Duodenal mucosa (tissue), 2 donors: Measurements from ENCODE around the gene C2CD2.

Experiments
- H3K27ac ChIP-seq: one replicate; pipeline ENCODE4 v1.7.0; 2013; ENCODE audit warnings: low read depth, low read length
- H3K27me3 ChIP-seq, 2 donors: one replicate each; pipeline ENCODE4 v1.7.0; 2013; ENCODE audit warnings: low read length in 2 of 2, control low read depth in 1 of 2; ENCODE audit not compliant: insufficient read depth in 2 of 2, control insufficient read depth in 1 of 2
- H3K36me3 ChIP-seq, 2 donors: one replicate each; pipeline ENCODE4 v1.7.0; 2013; ENCODE audit warnings: low read length in 2 of 2, control low read depth in 1 of 2; ENCODE audit not compliant: insufficient read depth in 2 of 2, control insufficient read depth in 1 of 2
- H3K4me1 ChIP-seq, 2 donors: one replicate each; pipeline ENCODE4 v1.7.0; 2013; ENCODE audit warnings: low read length in 2 of 2, control low read depth in 1 of 2; ENCODE audit not compliant: insufficient read depth in 2 of 2, control insufficient read depth in 1 of 2
- H3K4me3 ChIP-seq, 2 donors: one replicate each; pipeline ENCODE4 v1.7.0; 2013; ENCODE audit warnings: low read length in 2 of 2, low read depth in 1 of 2
- H3K9ac ChIP-seq, 2 donors: one replicate each; pipeline ENCODE4 v1.7.0; 2013; ENCODE audit warnings: low read length in 2 of 2, low read depth in 1 of 2
- H3K9me3 ChIP-seq, 2 donors: one replicate each; pipeline ENCODE4 v1.7.0; 2013; ENCODE audit warnings: low read length in 2 of 2, control low read depth in 1 of 2; ENCODE audit not compliant: control insufficient read depth in 1 of 2

Gene C2CD2

DNA sequence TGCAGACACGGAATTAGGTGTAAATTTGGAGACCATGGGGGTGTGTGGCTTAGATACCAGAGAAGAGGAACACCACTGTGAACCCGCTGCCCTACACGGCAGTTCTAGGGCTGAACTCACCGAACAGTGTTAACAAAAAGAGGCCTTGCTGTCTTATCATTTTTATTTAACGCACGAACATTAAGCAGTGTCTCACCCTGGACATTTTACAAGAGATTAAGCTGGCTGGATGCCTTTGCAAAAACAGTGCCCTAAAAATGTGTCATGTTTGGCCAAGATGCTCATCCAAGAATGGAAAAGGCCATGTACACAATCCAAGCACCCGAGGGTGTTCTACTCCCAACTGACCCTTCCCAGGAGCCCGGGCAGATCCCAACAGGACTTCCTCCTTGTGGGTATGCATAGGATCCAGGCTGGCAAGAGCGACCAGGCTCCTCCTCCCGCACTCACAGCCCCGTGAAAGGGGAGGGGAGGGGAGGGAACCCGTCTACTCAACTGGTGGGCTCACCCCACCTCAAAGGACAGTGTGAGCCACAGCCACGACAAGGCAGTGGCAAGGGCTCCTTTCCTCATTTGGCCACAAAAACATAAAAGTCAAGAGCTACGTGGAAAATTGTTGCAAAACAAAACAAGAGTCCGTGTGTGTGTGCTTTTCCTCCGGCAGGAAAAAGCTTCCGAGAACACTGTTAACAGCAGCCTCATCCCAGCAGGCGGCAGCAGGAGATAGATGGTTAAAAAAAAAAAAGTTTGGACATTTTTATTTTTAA lies 20.3 kb downstream of the C2CD2 start:
- Histone ChIP-seq H3K9ac (no peak overlapping the region), H3K4me1 (peaks cover 18 to 32% of the 10 kb centered on the region in 2 donors), H3K27ac (no peak overlapping the region), H3K4me3 (peak overlapping the region; percentile 5 to 10), H3K36me3 (no peaks in the 10 kb centered on the region), H3K27me3 (no peaks in the 10 kb centered on the region), H3K9me3 (no peaks in the 10 kb centered on the region)

DNA sequence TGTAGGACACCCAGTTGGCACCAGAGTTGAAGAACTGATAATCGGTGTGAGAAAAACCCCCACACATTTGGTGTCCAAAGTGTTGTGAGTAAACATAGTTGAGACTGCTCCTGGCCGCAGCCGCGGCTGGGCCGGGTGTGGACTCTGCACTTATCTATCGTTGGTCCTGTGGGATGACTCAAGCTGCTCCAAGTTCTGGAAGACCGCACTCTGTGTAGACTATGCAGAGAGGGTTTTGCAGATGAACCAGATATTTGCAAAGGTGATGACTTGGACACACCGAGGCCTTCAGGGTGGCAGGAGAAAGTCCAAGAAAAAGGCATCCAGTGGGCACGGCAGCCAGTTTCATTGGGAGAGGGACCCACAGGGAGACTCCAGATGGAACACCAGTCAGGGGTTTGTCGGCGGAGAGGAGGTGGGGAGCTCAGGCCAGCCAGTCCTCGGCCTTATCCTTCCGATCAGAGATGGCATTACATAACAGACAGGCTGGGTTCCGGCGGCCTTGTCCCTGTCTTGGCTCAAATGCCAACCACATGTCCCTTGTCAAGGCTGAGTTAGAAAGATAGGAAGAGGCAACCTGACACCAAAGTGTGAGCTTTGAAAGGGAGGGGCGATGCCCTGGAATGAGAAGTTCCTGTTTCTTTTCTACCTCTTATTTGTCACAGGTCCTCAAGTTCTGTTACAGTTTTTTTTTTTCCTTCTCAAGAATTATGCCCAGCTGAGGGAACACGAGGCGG lies 21.1 kb downstream of the C2CD2 start:
- Histone ChIP-seq H3K9ac (no peak overlapping the region), H3K27me3 (no peaks in the 10 kb centered on the region), H3K9me3 (no peaks in the 10 kb centered on the region), H3K36me3 (no peaks in the 10 kb centered on the region), H3K4me3 (peak overlapping the region in 1 of 2 donors; percentile 5), H3K4me1 (peaks cover 18 to 38% of the 10 kb centered on the region in 2 donors), H3K27ac (no peak overlapping the region)

DNA sequence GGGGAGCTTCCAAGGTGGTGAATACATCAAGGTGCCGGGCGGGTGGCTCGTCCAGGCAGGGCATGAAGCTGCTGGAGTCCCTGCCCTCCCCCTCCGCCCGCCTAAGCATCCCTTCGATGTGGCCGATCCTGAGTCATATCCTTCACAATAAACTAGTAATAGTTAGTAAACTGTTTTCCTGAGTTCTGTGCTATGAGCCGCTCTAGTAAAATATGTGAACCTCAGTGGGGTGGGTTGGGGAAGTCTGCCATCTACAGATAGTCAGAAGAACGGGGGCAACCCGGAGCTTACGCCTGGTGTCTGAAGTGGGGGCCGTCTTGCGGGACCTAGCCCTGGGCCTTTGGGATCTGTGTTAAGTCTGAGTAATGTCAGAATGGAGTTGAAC lies 21.6 kb downstream of the C2CD2 start:
- H3K4me1 ChIP-seq, result peaks cover 18 to 38% of the 10 kb centered on the region in 2 donors
- no peak overlapping the region for H3K9ac ChIP-seq
- H3K27me3 ChIP-seq, result no peaks in the 10 kb centered on the region
- no peak overlapping the region for H3K4me3 ChIP-seq
- H3K36me3 ChIP-seq, result no peaks in the 10 kb centered on the region
- no peaks in the 10 kb centered on the region for H3K9me3 ChIP-seq
- no peak overlapping the region for H3K27ac ChIP-seq

DNA sequence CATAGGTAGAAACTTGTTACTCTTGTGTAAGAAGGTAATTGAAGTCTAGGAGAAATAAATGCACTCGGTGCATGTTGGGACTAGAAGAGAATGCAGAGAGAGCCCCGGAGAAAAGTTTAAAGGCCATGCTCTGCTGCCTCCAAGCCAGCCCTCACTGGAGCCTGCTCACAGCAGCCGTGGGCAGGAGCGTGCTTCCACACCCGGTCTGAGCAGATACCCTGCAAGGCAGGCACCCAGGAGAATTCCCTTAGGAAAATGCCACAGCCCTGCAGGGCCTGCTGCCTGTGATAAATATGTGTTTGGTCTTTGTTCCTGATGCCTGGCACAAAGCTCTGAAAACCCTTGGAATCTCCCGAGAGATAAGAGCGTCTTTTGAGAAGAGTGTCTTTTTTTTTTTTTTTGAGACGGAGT lies 22.8 kb downstream of the C2CD2 start:
- no peak overlapping the region for H3K9ac ChIP-seq
- peaks cover 22 to 47% of the 10 kb centered on the region in 2 donors for H3K4me1 ChIP-seq
- no peaks in the 10 kb centered on the region for H3K9me3 ChIP-seq
- no peaks in the 10 kb centered on the region for H3K36me3 ChIP-seq
- H3K27me3 ChIP-seq, result no peaks in the 10 kb centered on the region
- no peak overlapping the region for H3K27ac ChIP-seq
- no peak overlapping the region for H3K4me3 ChIP-seq

DNA sequence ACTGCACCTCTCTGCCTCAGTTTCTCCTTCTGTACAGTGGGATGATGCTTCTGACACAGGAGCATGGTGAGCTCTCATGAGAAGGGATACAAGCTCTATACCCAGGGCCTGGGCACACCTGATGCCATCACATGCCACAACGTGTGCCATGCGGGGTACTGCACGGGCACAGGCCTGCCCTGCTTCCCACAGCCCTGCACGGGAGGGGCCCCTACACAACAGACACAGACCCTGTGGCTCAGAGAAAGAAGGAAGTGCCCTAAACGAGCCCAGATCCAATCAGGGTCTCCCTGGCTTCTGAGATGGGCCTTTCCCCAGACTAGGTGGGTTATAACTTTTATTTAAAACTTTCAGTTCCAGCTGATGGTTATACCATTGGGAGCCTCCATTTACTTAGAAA lies 24.6 kb downstream of the C2CD2 start:
- Histone ChIP-seq H3K9me3 (no peaks in the 10 kb centered on the region), H3K9ac (no peak overlapping the region), H3K27me3 (no peaks in the 10 kb centered on the region), H3K36me3 (no peaks in the 10 kb centered on the region), H3K4me1 (peaks cover 33 to 55% of the 10 kb centered on the region in 2 donors), H3K27ac (no peak overlapping the region), H3K4me3 (no peak overlapping the region)

DNA sequence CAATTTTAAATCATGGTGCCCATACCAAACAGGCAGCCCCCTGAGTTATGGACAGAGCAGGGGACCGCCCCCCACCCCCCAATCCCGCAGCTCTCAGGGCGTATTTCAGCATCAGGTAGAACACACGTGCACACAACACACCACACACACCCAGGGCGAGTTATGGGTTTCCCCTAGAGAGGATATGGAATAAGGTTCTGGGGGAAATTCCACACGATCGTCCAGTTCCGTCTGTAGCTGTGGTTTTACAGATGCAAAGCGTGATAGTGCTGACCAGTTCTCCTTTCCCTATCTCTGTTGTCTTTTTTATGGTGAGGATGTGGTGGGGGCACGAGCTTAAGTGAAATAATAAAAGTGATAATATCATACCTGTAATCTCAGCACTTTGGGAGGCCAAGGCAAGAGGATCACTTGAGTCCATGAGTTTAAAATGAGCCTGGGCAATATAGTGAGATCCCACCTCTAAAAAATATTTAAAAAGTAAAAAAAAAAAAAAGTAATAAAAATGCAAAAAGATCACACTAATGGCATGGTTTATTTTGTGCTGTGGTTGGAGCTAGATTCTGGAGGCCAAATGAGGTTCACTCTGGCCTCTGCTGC lies 25.1 kb downstream of the C2CD2 start:
- no peak overlapping the region for H3K27ac ChIP-seq
- no peaks in the 10 kb centered on the region for H3K36me3 ChIP-seq
- H3K27me3 ChIP-seq, result no peaks in the 10 kb centered on the region
- H3K4me3 ChIP-seq, result no peak overlapping the region
- H3K9ac ChIP-seq, result no peak overlapping the region
- H3K4me1 ChIP-seq, result peaks cover 35 to 60% of the 10 kb centered on the region in 2 donors
- no peaks in the 10 kb centered on the region for H3K9me3 ChIP-seq

DNA sequence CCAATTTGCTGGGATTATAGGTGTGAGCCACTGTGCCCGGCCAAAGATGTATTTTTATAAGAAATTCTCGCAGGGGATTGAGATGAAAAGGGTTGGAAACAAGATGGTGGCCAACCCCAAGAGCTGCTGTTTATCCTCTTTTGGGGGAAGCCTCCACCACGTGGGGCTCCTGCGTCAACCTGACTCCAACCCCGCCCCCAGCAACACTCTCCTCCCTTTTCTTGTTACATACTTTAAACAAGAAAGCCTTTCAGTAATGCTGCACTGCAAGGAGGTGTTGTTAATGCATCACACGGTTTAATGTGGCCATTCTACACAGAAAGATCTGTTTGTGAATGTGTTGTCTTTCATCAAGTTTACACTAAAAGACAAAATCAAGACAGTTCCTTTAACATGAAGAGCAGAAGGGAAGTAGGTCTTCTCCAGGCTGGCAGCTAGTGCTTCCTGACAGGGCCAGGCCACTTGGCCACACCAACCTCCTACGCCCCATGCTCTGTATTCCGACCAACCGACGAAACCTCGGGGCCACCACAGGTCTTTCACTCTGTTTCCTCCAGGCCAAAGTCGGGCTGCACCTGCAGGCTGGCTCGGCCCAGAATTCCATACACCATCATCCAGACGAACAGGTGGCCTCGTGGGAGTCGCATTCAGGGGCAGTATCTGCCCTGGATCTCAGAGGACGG lies 25.9 kb downstream of the C2CD2 start:
- no peaks in the 10 kb centered on the region for H3K27me3 ChIP-seq
- H3K9me3 ChIP-seq, result no peaks in the 10 kb centered on the region
- no peaks in the 10 kb centered on the region for H3K36me3 ChIP-seq
- H3K27ac ChIP-seq, result no peak overlapping the region
- peaks cover 33 to 56% of the 10 kb centered on the region in 2 donors for H3K4me1 ChIP-seq
- H3K9ac ChIP-seq, result no peak overlapping the region
- H3K4me3 ChIP-seq, result no peak overlapping the region

DNA sequence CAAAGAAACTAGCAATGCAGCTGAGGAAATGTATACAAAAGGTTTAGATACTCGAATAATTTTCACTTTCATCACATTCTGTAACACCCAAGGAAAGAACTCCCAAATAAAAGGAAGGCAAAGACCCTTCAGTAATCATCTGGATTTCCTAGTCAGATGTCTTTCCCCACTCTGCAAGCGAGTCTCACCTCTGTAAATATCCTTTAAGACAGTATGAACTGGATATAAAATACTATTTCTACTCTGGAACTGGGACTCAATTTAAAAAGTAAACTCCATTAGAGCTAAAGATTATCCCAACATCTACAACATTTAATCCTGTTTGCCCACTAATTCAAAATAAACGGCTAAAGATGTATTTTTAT lies 27.0 kb downstream of the C2CD2 start:
- Histone ChIP-seq H3K36me3 (no peaks in the 10 kb centered on the region), H3K9ac (peak overlapping the region; percentile 91 to 92), H3K9me3 (no peaks in the 10 kb centered on the region), H3K27me3 (no peaks in the 10 kb centered on the region), H3K27ac (peak overlapping the region; percentile 76), H3K4me1 (peaks cover 29 to 49% of the 10 kb centered on the region in 2 donors), H3K4me3 (peak overlapping the region; percentile 78 to 81)

DNA sequence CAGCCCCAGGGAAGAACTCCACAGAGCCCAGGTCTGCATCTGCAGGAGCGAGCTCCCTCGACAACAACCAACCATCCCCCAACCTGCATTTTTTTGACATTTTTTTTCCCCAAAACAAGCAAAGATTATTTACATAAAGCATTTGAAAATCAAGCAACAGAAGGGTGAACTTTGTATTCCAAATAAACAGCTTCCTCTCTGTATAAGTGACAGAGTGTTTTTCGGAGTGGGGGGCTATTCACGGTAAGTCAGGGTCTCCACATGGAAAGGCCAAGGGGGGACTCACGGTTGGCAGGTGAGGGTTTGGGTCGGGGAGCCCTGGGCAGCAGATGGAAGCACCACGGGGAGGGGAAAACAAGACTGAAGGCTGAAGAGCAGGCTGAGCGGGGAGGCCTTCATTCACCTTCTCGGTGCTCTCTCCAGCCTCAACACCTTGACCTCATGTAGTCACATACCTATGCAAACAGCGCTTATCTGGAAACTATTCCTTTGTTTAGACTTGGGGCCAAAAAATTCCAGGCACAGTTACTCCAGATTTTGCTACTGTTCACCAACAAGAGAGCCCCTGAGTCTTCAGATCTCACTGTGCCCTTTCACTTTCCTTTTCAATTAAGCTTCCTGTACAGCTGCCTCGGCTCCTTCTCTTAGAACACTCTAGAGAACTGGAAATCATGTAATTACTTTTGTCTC lies 27.6 kb downstream of the C2CD2 start:
- peak overlapping the region; percentile 78 to 81 for H3K4me3 ChIP-seq
- H3K4me1 ChIP-seq, result peaks cover 29 to 49% of the 10 kb centered on the region in 2 donors
- no peaks in the 10 kb centered on the region for H3K27me3 ChIP-seq
- H3K27ac ChIP-seq, result peak overlapping the region; percentile 76
- H3K36me3 ChIP-seq, result no peaks in the 10 kb centered on the region
- H3K9me3 ChIP-seq, result no peaks in the 10 kb centered on the region
- peak overlapping the region; percentile 91 to 92 for H3K9ac ChIP-seq
